ENCODE data around the gene LIMA1. TPM values are rescaled to one million over a fixed set of nuclear protein-coding genes. Genes with fewer than 3 reads are reported as not detected.

Gene LIMA1
- total and polyA plus RNA-seq, 9 of the 15 experiments (the other 6 are each of a cell fraction or from before 2014, with no cell fraction given) = 20.2 to 37.8 (median 27.3) TPM

GRCh38 chr12:50246873-50247612 is 36.3 kb downstream of the LIMA1 start (continued):
- TF ChIP-seq ZBTB12 (CRISPR knock-in tag; IDR thresholded peaks at IDR 0.05) (no peak), USF2 (CRISPR knock-in tag; IDR thresholded peaks at IDR 0.05) (no peak), RNF219 (CRISPR knock-in tag; IDR thresholded peaks at IDR 0.05) (no peak), PTRF (tag; IDR thresholded peaks at IDR 0.05) (no peak), MNT (conservative IDR thresholded peaks at IDR 0.05) (peak; percentile 79 to 89; a peak in 3 of 4 replicates), HMBOX1 (IDR thresholded peaks at IDR 0.05) (0 out of 2 replicates have a peak, but pooled peaks have one; percentile 13), ZBTB43 (CRISPR knock-in tag; IDR thresholded peaks at IDR 0.05) (0 out of 2 replicates have a peak, but pooled peaks have one; percentile 22), ZNF408 (CRISPR knock-in tag; IDR thresholded peaks at IDR 0.05; ENCODE audit: low read depth) (no peak), ARNT (IDR thresholded peaks at IDR 0.05) (no peak), MLLT1 (IDR thresholded peaks at IDR 0.05) (no peak), CTBP1 (IDR thresholded peaks at IDR 0.05; ENCODE audit: borderline replicate concordance) (no peak; the same call in 1 of the 2 replicates), ZZZ3 (IDR thresholded peaks at IDR 0.05) (no peak), ZNF121 (CRISPR knock-in tag; conservative IDR thresholded peaks at IDR 0.05) (no peak), POU5F1 (IDR thresholded peaks at IDR 0.05; ENCODE audit: borderline replicate concordance, low read depth, low read length, partially characterized antibody) (no peak)
